ENCODE results near the gene GOSR2.

DNA sequence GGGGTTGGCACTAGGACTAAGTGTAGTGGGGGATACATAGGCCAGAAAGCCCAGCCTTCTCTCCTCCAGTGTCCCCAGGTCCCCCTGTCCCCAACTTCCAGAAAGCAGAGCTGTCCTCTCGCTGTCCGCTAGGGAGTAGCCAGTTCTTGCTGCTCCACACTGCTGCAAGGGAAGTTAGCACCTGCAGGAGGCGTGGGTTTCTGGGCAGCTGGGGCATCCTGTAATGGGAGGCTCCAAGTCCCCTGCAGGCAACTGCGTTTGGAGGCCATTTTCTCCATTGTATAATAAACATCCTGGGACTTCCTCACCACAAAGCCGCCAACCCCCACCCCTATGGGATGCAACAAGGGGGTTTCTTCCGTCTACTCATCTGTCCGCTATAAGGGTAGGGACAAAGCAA is 54.4 kb downstream of the GOSR2 start:
- TF ChIP-seq POLR2A (IDR thresholded peaks at IDR 0.05), result no peak
- TF ChIP-seq POLR2AphosphoS5 (IDR thresholded peaks at IDR 0.05), result no peak

Data from sigmoid colon (tissue), 4 donors.